OCI-LY7 (cell line): ENCODE results near the gene CLRN3.

Source experiments
- EZH2phosphoT487 ChIP-seq: fragments of 200-600 bp; sonication (generic); IDR thresholded peaks from 2 replicates; pipeline ENCODE4 v1.6.1; 2018; ENCODE audit warnings: low read depth, borderline replicate concordance, mild to moderate bottlenecking, mixed run types, antibody characterized with exemption, low read length, moderate library complexity, mixed read lengths
- TF ChIP-seq, protein P1 (sequence below): fragments of 200-600 bp; sonication (generic); conservative IDR thresholded peaks from 2 replicates; pipeline ENCODE4 v1.5.1; 2014; ENCODE audit warnings: mild to moderate bottlenecking, antibody characterized with exemption, low read length, moderate library complexity, mixed read lengths

DNA sequence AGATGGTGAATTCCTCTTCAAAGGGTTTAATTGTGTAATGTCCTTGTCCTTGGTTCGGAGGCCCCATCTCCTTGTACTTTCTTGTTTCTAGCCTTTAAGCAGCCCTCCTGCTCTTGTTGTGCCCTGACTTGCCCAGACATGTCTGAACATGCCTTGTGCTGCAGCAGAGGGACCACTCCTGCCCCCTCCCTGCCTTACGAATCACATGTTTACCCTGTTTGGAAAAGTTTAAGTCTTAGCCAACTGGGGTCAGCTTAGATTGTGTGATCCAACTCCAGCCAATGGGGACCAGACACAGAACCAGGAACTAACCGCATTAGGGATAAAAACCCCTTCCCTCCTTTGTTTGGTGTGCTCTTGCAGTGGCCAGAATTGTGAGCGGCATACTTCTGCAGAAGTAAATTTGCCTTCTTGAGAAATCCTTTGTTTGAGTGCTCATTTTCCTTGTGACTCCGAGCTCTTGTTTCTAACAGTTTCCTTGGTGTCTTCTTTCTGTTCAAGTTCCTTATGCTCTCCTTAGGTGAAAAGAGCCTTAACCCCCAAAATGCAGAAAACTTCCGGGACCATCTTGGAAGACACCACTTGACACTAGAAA lies 29.4 kb downstream of the CLRN3 start:
- TF ChIP-seq, protein P1, sequence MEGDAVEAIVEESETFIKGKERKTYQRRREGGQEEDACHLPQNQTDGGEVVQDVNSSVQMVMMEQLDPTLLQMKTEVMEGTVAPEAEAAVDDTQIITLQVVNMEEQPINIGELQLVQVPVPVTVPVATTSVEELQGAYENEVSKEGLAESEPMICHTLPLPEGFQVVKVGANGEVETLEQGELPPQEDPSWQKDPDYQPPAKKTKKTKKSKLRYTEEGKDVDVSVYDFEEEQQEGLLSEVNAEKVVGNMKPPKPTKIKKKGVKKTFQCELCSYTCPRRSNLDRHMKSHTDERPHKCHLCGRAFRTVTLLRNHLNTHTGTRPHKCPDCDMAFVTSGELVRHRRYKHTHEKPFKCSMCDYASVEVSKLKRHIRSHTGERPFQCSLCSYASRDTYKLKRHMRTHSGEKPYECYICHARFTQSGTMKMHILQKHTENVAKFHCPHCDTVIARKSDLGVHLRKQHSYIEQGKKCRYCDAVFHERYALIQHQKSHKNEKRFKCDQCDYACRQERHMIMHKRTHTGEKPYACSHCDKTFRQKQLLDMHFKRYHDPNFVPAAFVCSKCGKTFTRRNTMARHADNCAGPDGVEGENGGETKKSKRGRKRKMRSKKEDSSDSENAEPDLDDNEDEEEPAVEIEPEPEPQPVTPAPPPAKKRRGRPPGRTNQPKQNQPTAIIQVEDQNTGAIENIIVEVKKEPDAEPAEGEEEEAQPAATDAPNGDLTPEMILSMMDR = no peak
- no peak for TF ChIP-seq EZH2phosphoT487
